Measurements from ENCODE around the gene LYSMD2.

GRCh38 chr15:51708013-51708412, 29.4 kb downstream of the LYSMD2 start:
- no peak for TF ChIP-seq CREB1 (CRISPR knock-in tag; IDR thresholded peaks at IDR 0.05)
- TF ChIP-seq, protein P1, sequence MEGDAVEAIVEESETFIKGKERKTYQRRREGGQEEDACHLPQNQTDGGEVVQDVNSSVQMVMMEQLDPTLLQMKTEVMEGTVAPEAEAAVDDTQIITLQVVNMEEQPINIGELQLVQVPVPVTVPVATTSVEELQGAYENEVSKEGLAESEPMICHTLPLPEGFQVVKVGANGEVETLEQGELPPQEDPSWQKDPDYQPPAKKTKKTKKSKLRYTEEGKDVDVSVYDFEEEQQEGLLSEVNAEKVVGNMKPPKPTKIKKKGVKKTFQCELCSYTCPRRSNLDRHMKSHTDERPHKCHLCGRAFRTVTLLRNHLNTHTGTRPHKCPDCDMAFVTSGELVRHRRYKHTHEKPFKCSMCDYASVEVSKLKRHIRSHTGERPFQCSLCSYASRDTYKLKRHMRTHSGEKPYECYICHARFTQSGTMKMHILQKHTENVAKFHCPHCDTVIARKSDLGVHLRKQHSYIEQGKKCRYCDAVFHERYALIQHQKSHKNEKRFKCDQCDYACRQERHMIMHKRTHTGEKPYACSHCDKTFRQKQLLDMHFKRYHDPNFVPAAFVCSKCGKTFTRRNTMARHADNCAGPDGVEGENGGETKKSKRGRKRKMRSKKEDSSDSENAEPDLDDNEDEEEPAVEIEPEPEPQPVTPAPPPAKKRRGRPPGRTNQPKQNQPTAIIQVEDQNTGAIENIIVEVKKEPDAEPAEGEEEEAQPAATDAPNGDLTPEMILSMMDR (IDR thresholded peaks at IDR 0.05), result no peak
- TF ChIP-seq TEAD4 (CRISPR knock-in tag; IDR thresholded peaks at IDR 0.05), result no peak

Data from WTC11 (cell line).